ENCODE results near the gene NISCH.

DNA sequence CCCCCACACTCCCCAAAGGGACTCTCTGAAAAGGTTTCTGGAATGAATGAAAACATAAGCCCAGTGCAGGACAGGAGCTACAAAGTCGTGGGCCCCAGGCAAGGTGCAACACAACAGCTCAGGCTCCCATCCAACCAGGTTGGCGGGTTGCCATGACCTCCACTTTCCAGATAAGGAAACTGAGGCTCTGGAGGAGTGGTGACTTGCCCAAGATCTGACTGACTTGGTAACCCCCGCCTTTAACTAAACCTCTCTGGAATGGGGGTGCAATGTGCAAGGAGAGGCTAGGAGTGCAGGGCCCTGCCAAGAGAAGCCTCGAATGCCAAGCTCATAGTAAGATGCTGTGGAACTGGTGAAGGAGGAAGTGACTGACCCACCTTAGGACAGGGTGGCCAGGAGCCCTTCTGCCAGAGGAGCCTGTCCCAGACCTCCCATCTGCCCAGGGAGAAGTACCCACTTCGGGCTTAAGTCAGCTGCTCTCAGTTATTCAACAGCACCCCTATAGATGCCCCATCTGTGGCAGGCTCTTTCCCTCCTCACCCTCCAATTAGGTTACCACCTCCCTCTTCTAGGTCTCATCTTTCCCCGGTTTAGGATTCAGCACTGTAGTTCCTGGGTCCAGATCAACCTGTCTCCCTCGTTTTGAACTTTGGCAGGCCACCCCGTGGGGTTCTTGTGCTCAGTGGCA lies 1.0 kb upstream of the NISCH start:
- no peak for TF ChIP-seq CTCF (IDR thresholded peaks at IDR 0.05)
- TF ChIP-seq EZH2 (IDR thresholded peaks at IDR 0.05; ENCODE audit: borderline replicate concordance, insufficient read depth, low read depth, low read length, poor library complexity, severe bottlenecking): no peak
